ENCODE results near the gene FBXO38. TPM values are rescaled to one million over a fixed set of nuclear protein-coding genes. Genes with fewer than 3 reads are reported as not detected.

Gene FBXO38
- total RNA-seq, 4 donors from 2014 or later = 29.4 to 81.3 (median 48.7) TPM

- Histone ChIP-seq H3K36me3 (no peaks in the 10 kb centered on the region), H3K4me1 (no peaks in the 10 kb centered on the region), H3K27ac (no peak overlapping the region), H3K9me3 (no peaks in the 10 kb centered on the region), H3K4me3 (no peak overlapping the region), H3K27me3 (no peaks in the 10 kb centered on the region)
- TF ChIP-seq POLR2A (IDR thresholded peaks at IDR 0.05) (no peak), CTCF (IDR thresholded peaks at IDR 0.05) (no peak)
- DNase-seq = no peak
- intact Hi-C loops (cut with DNase I; ENCODE audit: low total_unique reads) = no loop called here
These were observed 50.1 kb downstream of the FBXO38 start for GRCh38 chr5:148433826-148434225.

GRCh38 chr5:148436029-148436428 is 52.3 kb downstream of the FBXO38 start:
- DNase-seq = no peak
- H3K4me1 ChIP-seq = no peaks in the 10 kb centered on the region
- no peaks in the 10 kb centered on the region for H3K36me3 ChIP-seq
- H3K27me3 ChIP-seq = no peaks in the 10 kb centered on the region
- H3K27ac ChIP-seq = no peak overlapping the region
- no peaks in the 10 kb centered on the region for H3K9me3 ChIP-seq
- intact Hi-C loops (cut with DNase I; ENCODE audit: low total_unique reads) = no loop called here
- H3K4me3 ChIP-seq = no peak overlapping the region
- TF ChIP-seq CTCF (IDR thresholded peaks at IDR 0.05) = no peak
- no peak for TF ChIP-seq POLR2A (IDR thresholded peaks at IDR 0.05)

GRCh38 chr5:148437249-148437648 is 53.5 kb downstream of the FBXO38 start:
- Histone ChIP-seq H3K36me3 (no peaks in the 10 kb centered on the region), H3K4me1 (no peaks in the 10 kb centered on the region)
- TF ChIP-seq CTCF (IDR thresholded peaks at IDR 0.05) (no peak), POLR2A (IDR thresholded peaks at IDR 0.05) (no peak)

GRCh38 chr5:148438933-148439332 is 55.2 kb downstream of the FBXO38 start:
- H3K36me3 ChIP-seq = no peaks in the 10 kb centered on the region

More at GRCh38 chr5:148437249-148437648, 53.5 kb downstream of the FBXO38 start:
- no peak for DNase-seq
- no peaks in the 10 kb centered on the region for H3K27me3 ChIP-seq
- no peak overlapping the region for H3K27ac ChIP-seq
- H3K4me3 ChIP-seq = no peak overlapping the region
- no peaks in the 10 kb centered on the region for H3K9me3 ChIP-seq
- intact Hi-C loops (cut with DNase I; ENCODE audit: low total_unique reads) = no loop called here

GRCh38 chr5:148443241-148443640 is 59.5 kb downstream of the FBXO38 start:
- Histone ChIP-seq H3K4me1 (no peaks in the 10 kb centered on the region), H3K9me3 (no peaks in the 10 kb centered on the region), H3K27me3 (no peaks in the 10 kb centered on the region), H3K36me3 (no peaks in the 10 kb centered on the region), H3K27ac (no peak overlapping the region), H3K4me3 (no peak overlapping the region)
- TF ChIP-seq CTCF (IDR thresholded peaks at IDR 0.05) (no peak), POLR2A (IDR thresholded peaks at IDR 0.05) (no peak)
- no peak for DNase-seq
- intact Hi-C loops (cut with DNase I; ENCODE audit: low total_unique reads) = no loop called here

More at GRCh38 chr5:148438933-148439332, 55.2 kb downstream of the FBXO38 start:
- Histone ChIP-seq H3K4me1 (no peaks in the 10 kb centered on the region), H3K9me3 (no peaks in the 10 kb centered on the region), H3K27ac (no peak overlapping the region), H3K4me3 (no peak overlapping the region), H3K27me3 (no peaks in the 10 kb centered on the region)
- DNase-seq = no peak
- TF ChIP-seq POLR2A (IDR thresholded peaks at IDR 0.05) = no peak
- TF ChIP-seq CTCF (IDR thresholded peaks at IDR 0.05) = no peak
- intact Hi-C loops (cut with DNase I; ENCODE audit: low total_unique reads) = no loop called here
